Peyer's patch (tissue), 4 donors: Measurements from ENCODE around the gene KSR2. TPM values are rescaled to one million over a fixed set of nuclear protein-coding genes. Genes with fewer than 3 reads are reported as not detected.
A peak's percentile ranks its signal among the peaks of the same experiment; 100 is the strongest.

Experiments used
- DNase-seq, 3 donors: peaks; one replicate each; pipeline ENCODE4 v3.0.0-alpha.2; 2017 to 2019
- H3K27ac ChIP-seq, 4 donors: fragments of 200-600 bp; sonication (generic); one replicate each; pipeline ENCODE4 v1.5.1; 2016 to 2019
- H3K27me3 ChIP-seq, 2 donors: fragments of 200-600 bp; sonication (generic); one replicate each; pipeline ENCODE4 v1.5.1; 2019
- H3K36me3 ChIP-seq, 3 donors: fragments of 200-600 bp; sonication (generic); one replicate each; pipeline ENCODE4 v1.5.1; 2016 to 2019
- H3K4me1 ChIP-seq, 4 donors: fragments of 200-600 bp; sonication (generic); one replicate each; pipeline ENCODE4 v1.5.1; 2016 to 2019
- H3K4me3 ChIP-seq, 4 donors: fragments of 200-600 bp; sonication (generic); 1 replicate in 3 of 4; 2 replicates in 1 of 4; pipeline ENCODE4 v1.5.1; 2016 to 2019; ENCODE audit warnings: mild to moderate bottlenecking in 1 of 4
- H3K9me3 ChIP-seq, 4 donors: fragments of 200-600 bp; sonication (generic); one replicate each; pipeline ENCODE4 v1.5.1; 2016 to 2019; ENCODE audit warnings: mild to moderate bottlenecking in 1 of 4
- CTCF ChIP-seq, 6 experiments: fragments of 450-650 bp in 4 of 6; fragments of 200-600 bp in 2 of 6; sonication (generic) in 1 of 6; IDR thresholded peaks; one replicate each; pipeline ENCODE4 v1.5.1; 2017 to 2019; ENCODE audit warnings: antibody characterized with exemption in 6 of 6, mild to moderate bottlenecking in 3 of 6, moderate library complexity in 1 of 6
- POLR2A ChIP-seq, 2 donors: fragments of 450-650 bp; IDR thresholded peaks; one replicate each; pipeline ENCODE4 v1.5.1; 2017; ENCODE audit warnings: antibody characterized with exemption in 2 of 2, mild to moderate bottlenecking in 2 of 2, moderate library complexity in 2 of 2
- total RNA-seq, 4 donors: library from RNA; depleted of rRNA; stranded (reverse); fragments of >200 nt; gene quantifications; one replicate each; pipeline ENCODE4 v1.1.0, GENCODE V29; 2016

The KSR2 gene
- total RNA-seq, 4 donors from 2014 or later, result 0.27 to 0.53 (median 0.28) TPM; not detected in 1

GRCh38 chr12:117583677-117584225 is 385.0 kb downstream of the KSR2 start:
- H3K4me3 ChIP-seq, result no peak overlapping the region
- no peak for TF ChIP-seq POLR2A (IDR thresholded peaks at IDR 0.05)
- TF ChIP-seq CTCF (IDR thresholded peaks at IDR 0.05), result no peak
- H3K27ac ChIP-seq, result no peak overlapping the region
- no peaks in the 10 kb centered on the region for H3K27me3 ChIP-seq
- DNase-seq, result no peak
- no peaks in the 10 kb centered on the region for H3K4me1 ChIP-seq
- H3K9me3 ChIP-seq, result no peaks in the 10 kb centered on the region
- H3K36me3 ChIP-seq, result no peaks in the 10 kb centered on the region

- DNase-seq, result no peak
- H3K4me1 ChIP-seq, result no peaks in the 10 kb centered on the region
- no peaks in the 10 kb centered on the region for H3K36me3 ChIP-seq
- TF ChIP-seq POLR2A (IDR thresholded peaks at IDR 0.05), result no peak
- no peak for TF ChIP-seq CTCF (IDR thresholded peaks at IDR 0.05)
- H3K4me3 ChIP-seq, result no peak overlapping the region
- no peaks in the 10 kb centered on the region for H3K27me3 ChIP-seq
- no peaks in the 10 kb centered on the region for H3K9me3 ChIP-seq
- no peak overlapping the region for H3K27ac ChIP-seq
Observed at GRCh38 chr12:117583092-117583491, 385.7 kb downstream of the KSR2 start.

- no peak for DNase-seq
- no peaks in the 10 kb centered on the region for H3K36me3 ChIP-seq
- TF ChIP-seq CTCF (IDR thresholded peaks at IDR 0.05) (no peak), POLR2A (IDR thresholded peaks at IDR 0.05) (no peak)
Observed at GRCh38 chr12:117582135-117582784, 386.5 kb downstream of the KSR2 start.

GRCh38 chr12:117580718-117581062 is 388.1 kb downstream of the KSR2 start:
- H3K36me3 ChIP-seq, result no peaks in the 10 kb centered on the region
- no peak overlapping the region for H3K27ac ChIP-seq
- no peaks in the 10 kb centered on the region for H3K9me3 ChIP-seq
- peak in 1 of 3 donors; percentile 45 for DNase-seq
- no peaks in the 10 kb centered on the region for H3K27me3 ChIP-seq
- H3K4me3 ChIP-seq, result no peak overlapping the region
- TF ChIP-seq POLR2A (IDR thresholded peaks at IDR 0.05), result no peak
- no peak for TF ChIP-seq CTCF (IDR thresholded peaks at IDR 0.05)
- H3K4me1 ChIP-seq, result no peaks in the 10 kb centered on the region

More at GRCh38 chr12:117582135-117582784, 386.5 kb downstream of the KSR2 start:
- Histone ChIP-seq H3K4me1 (no peaks in the 10 kb centered on the region), H3K27me3 (no peaks in the 10 kb centered on the region), H3K4me3 (no peak overlapping the region), H3K9me3 (no peaks in the 10 kb centered on the region), H3K27ac (no peak overlapping the region)

- no peak for TF ChIP-seq POLR2A (IDR thresholded peaks at IDR 0.05)
- no peak for TF ChIP-seq CTCF (IDR thresholded peaks at IDR 0.05)
- Histone ChIP-seq H3K4me1 (no peaks in the 10 kb centered on the region), H3K36me3 (no peaks in the 10 kb centered on the region), H3K4me3 (no peak overlapping the region), H3K27me3 (no peaks in the 10 kb centered on the region), H3K9me3 (no peaks in the 10 kb centered on the region), H3K27ac (no peak overlapping the region)
- DNase-seq, result no peak
Observed at GRCh38 chr12:117580015-117580717, 388.6 kb downstream of the KSR2 start.
